ENCODE results near the gene CAMK4. TPM values are rescaled to one million over a fixed set of nuclear protein-coding genes. Genes with fewer than 3 reads are reported as not detected.

The CAMK4 gene
- total and polyA plus RNA-seq, 11 donors, result 0.02 to 3.7 (median 0.32) TPM; not detected in 3

- DNase-seq (no peak), ATAC-seq (no peak)
- intact Hi-C loops (cut with DNase I), result no loop called here
- TF ChIP-seq CTCF (IDR thresholded peaks at IDR 0.05) (no peak), POLR2A (IDR thresholded peaks at IDR 0.05) (no peak)
- no peak overlapping the region for H3K4me3 ChIP-seq
- no peaks in the 10 kb centered on the region for H3K9me3 ChIP-seq
- H3K27ac ChIP-seq, result no peak overlapping the region
- 75 to 79% (median 78%) methylated on average over 1 of the region's 1 CpG for WGBS, 4 donors
- H3K27me3 ChIP-seq, result no peaks in the 10 kb centered on the region
- peaks cover 0 to 42% (median 22%) of the 10 kb centered on the region in 9 donors for H3K36me3 ChIP-seq
- peaks cover 0 to 12% (median 0%) of the 10 kb centered on the region in 12 donors for H3K4me1 ChIP-seq
Observed at GRCh38 chr5:111498346-111498745, 274.2 kb downstream of the CAMK4 start.

GRCh38 chr5:111502956-111503355 is 278.8 kb downstream of the CAMK4 start:
- intact Hi-C loops (cut with DNase I), result no loop called here

GRCh38 chr5:111505096-111505495 is 280.9 kb downstream of the CAMK4 start:
- WGBS, 4 donors, result 59 to 70% (median 61%) methylated on average over 1 of the region's 1 CpG
- ATAC-seq, result no peak
- H3K9me3 ChIP-seq, result no peaks in the 10 kb centered on the region
- no peak overlapping the region for H3K4me3 ChIP-seq
- no peak for TF ChIP-seq CTCF (IDR thresholded peaks at IDR 0.05)
- TF ChIP-seq POLR2A (IDR thresholded peaks at IDR 0.05), result no peak
- intact Hi-C loops (cut with DNase I), result no loop called here
- peaks cover 0 to 15% (median 0%) of the 10 kb centered on the region in 12 donors for H3K4me1 ChIP-seq
- peaks cover 0 to 17% (median 7%) of the 10 kb centered on the region in 9 donors for H3K36me3 ChIP-seq
- no peak overlapping the region for H3K27ac ChIP-seq
- H3K27me3 ChIP-seq, result no peaks in the 10 kb centered on the region
- no peak for DNase-seq

More at GRCh38 chr5:111502956-111503355, 278.8 kb downstream of the CAMK4 start:
- no peak for DNase-seq
- no peak for ATAC-seq
- no peaks in the 10 kb centered on the region for H3K9me3 ChIP-seq
- TF ChIP-seq POLR2A (IDR thresholded peaks at IDR 0.05) (no peak), CTCF (IDR thresholded peaks at IDR 0.05) (no peak)
- peaks cover 0 to 10% (median 0%) of the 10 kb centered on the region in 12 donors for H3K4me1 ChIP-seq
- peaks cover 0 to 38% (median 26%) of the 10 kb centered on the region in 9 donors for H3K36me3 ChIP-seq
- no peak overlapping the region for H3K4me3 ChIP-seq
- no peak overlapping the region for H3K27ac ChIP-seq
- no peaks in the 10 kb centered on the region for H3K27me3 ChIP-seq

GRCh38 chr5:111507276-111507675 is 283.1 kb downstream of the CAMK4 start:
- H3K4me3 ChIP-seq, result no peak overlapping the region
- H3K9me3 ChIP-seq, result no peaks in the 10 kb centered on the region
- intact Hi-C loops (cut with DNase I), result no loop called here
- peaks cover 0 to 6% (median 0%) of the 10 kb centered on the region in 9 donors for H3K36me3 ChIP-seq
- TF ChIP-seq CTCF (IDR thresholded peaks at IDR 0.05) (no peak), POLR2A (IDR thresholded peaks at IDR 0.05) (no peak)
- ATAC-seq (no peak), DNase-seq (no peak)
- H3K27ac ChIP-seq, result no peak overlapping the region
- WGBS, 4 donors, result 92 to 93% (median 92%) methylated on average over 4 of the region's 4 CpGs
- no peaks in the 10 kb centered on the region for H3K27me3 ChIP-seq
- H3K4me1 ChIP-seq, result peaks cover 0 to 29% (median 10%) of the 10 kb centered on the region in 12 donors
